Adrenal gland (tissue), 12 donors: ENCODE results near the gene TRABD2A. TPM values are rescaled to one million over a fixed set of nuclear protein-coding genes. Genes with fewer than 3 reads are reported as not detected.
A peak's percentile ranks its signal among the peaks of the same experiment; 100 is the strongest.

Experiments used
- DNase-seq, 7 donors: peaks; one replicate each; pipeline ENCODE4 v3.0.0-alpha.2; 2019 to 2020
- H3K27ac ChIP-seq, 5 donors: fragments of 200-600 bp; sonication (generic) in 4 of 5; 1 replicate in 3 of 5; 2 replicates in 2 of 5; pipeline versions ENCODE4 v1.5.1 to v1.8.0; 2016 to 2020; ENCODE audit warnings: mild to moderate bottlenecking in 1 of 5
- H3K27me3 ChIP-seq: fragments of 200-600 bp; 2 replicates; pipeline ENCODE4 v1.8.0; 2021
- H3K36me3 ChIP-seq, 2 donors: fragments of 200-600 bp; replicated peaks in 1 of 2; 1 replicate in 1 of 2; 2 replicates in 1 of 2; pipeline versions ENCODE4 v1.5.1 to v1.8.0; 2018 to 2022
- H3K4me1 ChIP-seq, 2 donors: fragments of 200-600 bp; replicated peaks in 1 of 2; 1 replicate in 1 of 2; 2 replicates in 1 of 2; pipeline versions ENCODE4 v1.5.1 to v1.8.0; 2018 to 2021
- H3K4me3 ChIP-seq, 4 donors: fragments of 200-600 bp; sonication (generic) in 3 of 4; one replicate each; pipeline ENCODE4 v1.5.1; 2016 to 2018
- H3K9me3 ChIP-seq, 3 donors: fragments of 200-600 bp; sonication (generic) in 1 of 3; replicated peaks in 1 of 3; 1 replicate in 2 of 3; 2 replicates in 1 of 3; pipeline versions ENCODE4 v1.5.1 to v1.8.0; 2016 to 2021
- POLR2A ChIP-seq, 2 donors: fragments of 450-650 bp; IDR thresholded peaks; one replicate each; pipeline ENCODE4 v1.6.1; 2017; ENCODE audit warnings: antibody characterized with exemption in 2 of 2, mild to moderate bottlenecking in 2 of 2, moderate library complexity in 1 of 2
- WGBS, 4 donors: extraction: QIAGEN DNeasy Blood & Tissue Kit in 2 of 4; methylation state at CpG; one replicate each; pipeline versions ENCODE4 v1.1.5 to v1.1.7; 2013 to 2017; 5-methylcytosine and 5-hydroxymethylcytosine counted together
- intact Hi-C, 2 donors: fragments of 100-400 bp; cut with DNase I; formaldehyde crosslinking; loops; one replicate each; pipeline versions ENCODE4 v1.14.1 to v1.15.0; 2022 to 2023
- polyA plus RNA-seq, 3 donors: library from polyadenylated mRNA; stranded (reverse); fragments of 200-250 nt in 2 of 3; fragments of 350-450 nt in 1 of 3; fragmentation: Illumina TruSeq in 1 of 3; extraction: RNeasy Lipid Tissue Mini Kit (QIAGEN cat#74804) in 1 of 3; gene quantifications; one replicate each; pipeline ENCODE4 v1.2.3, GENCODE V29; 2013 to 2014
- total RNA-seq, 9 donors: library from RNA; depleted of rRNA in 4 of 9; stranded (reverse); fragments of >200 nt in 4 of 9; fragments of 120-200 nt in 1 of 9; fragmentation: NEBNext Ultra II Directional in 1 of 9; extraction: Animal tissue kit (Norgen Biotek cat#: 25700) in 1 of 9; gene quantifications; one replicate each; pipeline versions ENCODE4 v1.1.0 to v1.2.4, GENCODE V29; 2013 to 2023
- TF ChIP-seq, protein P1 (sequence below), 6 experiments: fragments of 450-650 bp in 4 of 6; fragments of 200-600 bp in 2 of 6; sonication (generic) in 1 of 6; IDR thresholded peaks; 1 replicate in 5 of 6; 2 replicates in 1 of 6; pipeline versions ENCODE4 v1.5.1 to v1.8.0; 2016 to 2021; ENCODE audit warnings: antibody characterized with exemption in 6 of 6, mild to moderate bottlenecking in 2 of 6, moderate library complexity in 1 of 6
- donor health status: healthy with polysubstance abuse.
- donor health status: Bipolar disorder and iron deficiency.
- donor health status: DM: yes; HTN: yes; CAD: no.
- donor health status: DM: no; HTN: no; CAD: no.
- donor health status: DM: no; HTN: no; CAD: no.
- donor health status: DM: yes; HTN: yes; CAD: no.

Gene TRABD2A
- total and polyA plus RNA-seq, 12 donors: 0.28 to 2.4 (median 0.69) TPM; not detected in 1

GRCh38 chr2:84881581-84882413, 913 bp upstream of the TRABD2A start:
- DNase-seq: peak; percentile 70 to 88 (median 82)
- H3K27me3 ChIP-seq: peaks cover 30% of the 10 kb centered on the region
- WGBS, 4 donors: 1% methylated on average over 26 to 29 of the region's 29 CpGs

GRCh38 chr2:84880395-84880644, 564 bp downstream of the TRABD2A start:
- Histone ChIP-seq H3K4me1 (peaks cover 16 to 21% of the 10 kb centered on the region in 2 donors), H3K27me3 (peaks cover 30% of the 10 kb centered on the region), H3K4me3 (peak overlapping the region in 1 of 4 donors; percentile 52), H3K36me3 (no peaks in the 10 kb centered on the region), H3K9me3 (no peaks in the 10 kb centered on the region), H3K27ac (no peak overlapping the region)
- intact Hi-C loops: loop anchor here in 1 of 2 donors (5.0 kb wide), 1 partner anchor 383 kb away; no protein-coding TSS in a partner anchor
- TF ChIP-seq, protein P1, sequence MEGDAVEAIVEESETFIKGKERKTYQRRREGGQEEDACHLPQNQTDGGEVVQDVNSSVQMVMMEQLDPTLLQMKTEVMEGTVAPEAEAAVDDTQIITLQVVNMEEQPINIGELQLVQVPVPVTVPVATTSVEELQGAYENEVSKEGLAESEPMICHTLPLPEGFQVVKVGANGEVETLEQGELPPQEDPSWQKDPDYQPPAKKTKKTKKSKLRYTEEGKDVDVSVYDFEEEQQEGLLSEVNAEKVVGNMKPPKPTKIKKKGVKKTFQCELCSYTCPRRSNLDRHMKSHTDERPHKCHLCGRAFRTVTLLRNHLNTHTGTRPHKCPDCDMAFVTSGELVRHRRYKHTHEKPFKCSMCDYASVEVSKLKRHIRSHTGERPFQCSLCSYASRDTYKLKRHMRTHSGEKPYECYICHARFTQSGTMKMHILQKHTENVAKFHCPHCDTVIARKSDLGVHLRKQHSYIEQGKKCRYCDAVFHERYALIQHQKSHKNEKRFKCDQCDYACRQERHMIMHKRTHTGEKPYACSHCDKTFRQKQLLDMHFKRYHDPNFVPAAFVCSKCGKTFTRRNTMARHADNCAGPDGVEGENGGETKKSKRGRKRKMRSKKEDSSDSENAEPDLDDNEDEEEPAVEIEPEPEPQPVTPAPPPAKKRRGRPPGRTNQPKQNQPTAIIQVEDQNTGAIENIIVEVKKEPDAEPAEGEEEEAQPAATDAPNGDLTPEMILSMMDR (IDR thresholded peaks at IDR 0.05): no peak
- no peak for TF ChIP-seq POLR2A (IDR thresholded peaks at IDR 0.05)
- WGBS, 4 donors: 0 to 3% (median 1%) methylated on average over 8 of the region's 8 CpGs
- DNase-seq: no peak

More at GRCh38 chr2:84881581-84882413, 913 bp upstream of the TRABD2A start:
- TF ChIP-seq, protein P1 (IDR thresholded peaks at IDR 0.05): peak; percentile 49 to 71 (median 68)
- TF ChIP-seq POLR2A (IDR thresholded peaks at IDR 0.05): no peak
- intact Hi-C loops: loop anchor here in 1 of 2 donors (5.0 kb wide), 1 partner anchor 384 kb away; no protein-coding TSS in a partner anchor
- Histone ChIP-seq H3K4me3 (peak overlapping the region in 2 of 4 donors; percentile 34 to 52), H3K9me3 (no peaks in the 10 kb centered on the region), H3K4me1 (peaks cover 16 to 21% of the 10 kb centered on the region in 2 donors), H3K36me3 (no peaks in the 10 kb centered on the region), H3K27ac (no peak overlapping the region)

GRCh38 chr2:84879584-84880394, 1.1 kb downstream of the TRABD2A start:
- H3K9me3 ChIP-seq: no peaks in the 10 kb centered on the region
- TF ChIP-seq POLR2A (IDR thresholded peaks at IDR 0.05): no peak
- TF ChIP-seq, protein P1 (IDR thresholded peaks at IDR 0.05): no peak
- no peak overlapping the region for H3K27ac ChIP-seq
- DNase-seq: peak in 1 of 7 donors; percentile 41
- intact Hi-C loops: loop anchor here (5.0 to 10.0 kb wide), 2 partner anchors 365 to 382 kb away; partner anchors contain the start of gene DNAH6 (in 1 of the 2)
- H3K4me1 ChIP-seq: peaks cover 16 to 21% of the 10 kb centered on the region in 2 donors
- 5 to 10% (median 9%) methylated on average over 24 to 45 of the region's 45 CpGs for WGBS, 4 donors
- peaks cover 30% of the 10 kb centered on the region for H3K27me3 ChIP-seq
- H3K4me3 ChIP-seq: peak overlapping the region in 1 of 4 donors; percentile 52
- no peaks in the 10 kb centered on the region for H3K36me3 ChIP-seq
